Stimulated activated CD8-positive, alpha-beta memory T cell treated with anti-CD3 and anti-CD28 coated beads, Interleukin-4, amount 100 ng/mL, for 1 hour (primary cell): Measurements from ENCODE around the gene METTL21C.

Experiments
- DNase-seq, 2 donors: peaks; one replicate each; pipeline ENCODE4 v3.0.0-alpha.2; 2020; ENCODE audit warnings: low read depth in 2 of 2, low spot score in 1 of 2

METTL21C gene

GRCh38 chr13:102694937-102695336, at the start of gene METTL21C:
METTL21C (minus strand) TSS chr13:102695044; CDS start chr13:102694498, 546 bp downstream.
- no peak for DNase-seq

GRCh38 chr13:102742506-102742905, 47.7 kb upstream of the METTL21C start:
- DNase-seq: no peak

GRCh38 chr13:102742101-102742500, 47.3 kb upstream of the METTL21C start:
- no peak for DNase-seq

GRCh38 chr13:102729560-102730270, 34.9 kb upstream of the METTL21C start:
- DNase-seq: no peak

- no peak for DNase-seq
Measured at GRCh38 chr13:102726430-102726829, 31.6 kb upstream of the METTL21C start.

GRCh38 chr13:102724923-102725322, 30.1 kb upstream of the METTL21C start:
- no peak for DNase-seq

- no peak for DNase-seq
Measured at GRCh38 chr13:102721800-102722231, 27.0 kb upstream of the METTL21C start.

- DNase-seq: no peak
Measured at GRCh38 chr13:102718746-102719145, 23.9 kb upstream of the METTL21C start.

GRCh38 chr13:102715447-102715846, 20.6 kb upstream of the METTL21C start:
- DNase-seq: no peak

- no peak for DNase-seq
Measured at GRCh38 chr13:102710261-102710679, 15.4 kb upstream of the METTL21C start.

GRCh38 chr13:102709536-102709935, 14.7 kb upstream of the METTL21C start:
- DNase-seq: no peak

- no peak for DNase-seq
Measured at GRCh38 chr13:102708991-102709390, 14.1 kb upstream of the METTL21C start.

- no peak for DNase-seq
Measured at GRCh38 chr13:102708211-102708610, 13.4 kb upstream of the METTL21C start.

GRCh38 chr13:102707467-102707866, 12.6 kb upstream of the METTL21C start:
- DNase-seq: no peak

GRCh38 chr13:102704238-102705058, 9.6 kb upstream of the METTL21C start:
- no peak for DNase-seq

GRCh38 chr13:102703726-102704035, 8.8 kb upstream of the METTL21C start:
- no peak for DNase-seq

- no peak for DNase-seq
Measured at GRCh38 chr13:102702965-102703725, 8.3 kb upstream of the METTL21C start.

GRCh38 chr13:102701331-102701730, 6.5 kb upstream of the METTL21C start:
- DNase-seq: no peak

- no peak for DNase-seq
Measured at GRCh38 chr13:102700088-102701031, 5.5 kb upstream of the METTL21C start.

- DNase-seq: no peak
Measured at GRCh38 chr13:102699504-102699903, 4.7 kb upstream of the METTL21C start.

GRCh38 chr13:102698649-102698980, 3.8 kb upstream of the METTL21C start:
- no peak for DNase-seq
